OCI-LY1 (cell line): ENCODE results near the gene CRADD.

Experiments used
- H2AFZ ChIP-seq: fragments of 200-600 bp; sonication (generic), shearing (Covaris generic); 2 replicates; pipeline ENCODE4 v1.6.0; 2014; ENCODE audit warnings: antibody characterized with exemption, mild to moderate bottlenecking, low read length
- H3F3A ChIP-seq: fragments of 200-600 bp; sonication (generic), shearing (Covaris generic); 2 replicates; pipeline ENCODE4 v1.6.0; 2014; ENCODE audit warnings: mild to moderate bottlenecking, antibody characterized with exemption, low read length, moderate library complexity; ENCODE audit not compliant: insufficient read depth
- H3K27ac ChIP-seq: fragments of 200-600 bp; sonication (generic); 2 replicates; pipeline ENCODE4 v1.5.1; 2014; ENCODE audit warnings: low read length, mixed run types, mild to moderate bottlenecking, low read depth; ENCODE audit not compliant: poor library complexity, severe bottlenecking
- H3K27me3 ChIP-seq: fragments of 200-600 bp; sonication (generic); 2 replicates; pipeline ENCODE4 v1.6.0; 2014; ENCODE audit warnings: antibody characterized with exemption, mild to moderate bottlenecking, low read length, moderate library complexity; ENCODE audit not compliant: insufficient read depth
- H3K36me3 ChIP-seq: fragments of 200-600 bp; sonication (generic); 2 replicates; pipeline ENCODE4 v1.6.1; 2014; ENCODE audit warnings: mild to moderate bottlenecking, antibody characterized with exemption, low read length, moderate library complexity, mixed read lengths; ENCODE audit not compliant: insufficient read depth
- H3K4me1 ChIP-seq: fragments of 200-600 bp; sonication (generic); 2 replicates; pipeline ENCODE4 v1.5.1; 2014; ENCODE audit warnings: mild to moderate bottlenecking, low read length, moderate library complexity; ENCODE audit not compliant: insufficient read depth, severe bottlenecking
- H3K4me2 ChIP-seq: fragments of 200-600 bp; sonication (generic), shearing (Covaris generic); 2 replicates; pipeline ENCODE4 v1.6.1; 2014; ENCODE audit warnings: low read length
- H3K4me3 ChIP-seq: fragments of 200-600 bp; sonication (generic); 2 replicates; pipeline ENCODE4 v1.5.1; 2014; ENCODE audit warnings: low read length, low read depth, mild to moderate bottlenecking, mixed read lengths; ENCODE audit not compliant: poor library complexity, severe bottlenecking
- H3K79me2 ChIP-seq: fragments of 200-600 bp; shearing (Covaris generic); 2 replicates; pipeline ENCODE4 v1.6.1; 2016; ENCODE audit warnings: mixed run types, low read length, mixed read lengths; ENCODE audit not compliant: insufficient read depth
- H3K9ac ChIP-seq: fragments of 200-600 bp; sonication (generic), shearing (Covaris generic); 2 replicates; pipeline ENCODE4 v1.6.1; 2014; ENCODE audit warnings: mild to moderate bottlenecking, low read length, mixed read lengths
- H3K9me2 ChIP-seq: fragments of 200-600 bp; sonication (generic), shearing (Covaris generic); 2 replicates; pipeline ENCODE4 v1.6.1; 2014; ENCODE audit warnings: low read depth, mild to moderate bottlenecking, low read length, mixed read lengths
- H3K9me3 ChIP-seq: fragments of 200-600 bp; shearing (Covaris generic); 2 replicates; pipeline ENCODE4 v1.6.1; 2014; ENCODE audit warnings: low read length, mixed read lengths
- H4K20me1 ChIP-seq: fragments of 200-600 bp; sonication (generic), shearing (Covaris generic); 2 replicates; pipeline ENCODE4 v1.6.0; 2016; ENCODE audit warnings: mild to moderate bottlenecking, low read length; ENCODE audit not compliant: insufficient read depth
- CTCF ChIP-seq: fragments of 200-600 bp; sonication (generic), shearing (Covaris generic); IDR thresholded peaks from 2 replicates; pipeline ENCODE4 v1.5.1; 2017; ENCODE audit warnings: mild to moderate bottlenecking, antibody characterized with exemption, low read length, moderate library complexity, mixed read lengths
- EZH2 ChIP-seq: fragments of 200-600 bp; sonication (generic), shearing (Covaris generic); IDR thresholded peaks from 2 replicates; pipeline ENCODE4 v1.8.0; 2017; ENCODE audit warnings: borderline replicate concordance, mixed run types, mild to moderate bottlenecking, antibody characterized with exemption, low read length, moderate library complexity, mixed read lengths

The CRADD gene

GRCh38 chr12:93663006-93663728 is 14.0 kb upstream of the CRADD start:
- H3K4me1 ChIP-seq: no peaks in the 10 kb centered on the region
- no peaks in the 10 kb centered on the region for H3K9me2 ChIP-seq
- no peak overlapping the region for H2AFZ ChIP-seq
- H3K27ac ChIP-seq: no peak overlapping the region
- no peaks in the 10 kb centered on the region for H3F3A ChIP-seq
- no peaks in the 10 kb centered on the region for H4K20me1 ChIP-seq
- no peak overlapping the region for H3K9ac ChIP-seq
- H3K79me2 ChIP-seq: no peaks in the 10 kb centered on the region
- H3K4me3 ChIP-seq: no peak overlapping the region
- TF ChIP-seq EZH2: no peak
- TF ChIP-seq CTCF: no peak
- no peaks in the 10 kb centered on the region for H3K36me3 ChIP-seq
- H3K27me3 ChIP-seq: peaks cover 8% of the 10 kb centered on the region; the same call in 1 of the 2 replicates
- no peak overlapping the region for H3K4me2 ChIP-seq
- no peaks in the 10 kb centered on the region for H3K9me3 ChIP-seq

- Histone ChIP-seq H3K79me2 (no peaks in the 10 kb centered on the region), H3K9me2 (no peaks in the 10 kb centered on the region), H3K9me3 (no peaks in the 10 kb centered on the region; the same call in 1 of the 2 replicates), H3K4me3 (no peak overlapping the region), H3F3A (no peaks in the 10 kb centered on the region), H4K20me1 (no peaks in the 10 kb centered on the region), H3K27me3 (peaks cover 8% of the 10 kb centered on the region; the same call in 1 of the 2 replicates), H3K27ac (no peak overlapping the region), H3K36me3 (no peaks in the 10 kb centered on the region), H3K4me1 (no peaks in the 10 kb centered on the region), H3K9ac (no peak overlapping the region), H3K4me2 (no peak overlapping the region), H2AFZ (no peak overlapping the region)
- TF ChIP-seq CTCF (no peak), EZH2 (no peak)
These were observed 13.5 kb upstream of the CRADD start for GRCh38 chr12:93663729-93664084.

GRCh38 chr12:93664573-93665138 is 12.5 kb upstream of the CRADD start:
- TF ChIP-seq CTCF: no peak
- no peak for TF ChIP-seq EZH2
- Histone ChIP-seq H3K36me3 (no peaks in the 10 kb centered on the region; the same call in 1 of the 2 replicates), H3K79me2 (no peaks in the 10 kb centered on the region), H3K9ac (no peak overlapping the region), H3K4me2 (no peak overlapping the region), H4K20me1 (no peaks in the 10 kb centered on the region), H3K27ac (no peak overlapping the region), H3K27me3 (peaks cover 8% of the 10 kb centered on the region; the same call in 1 of the 2 replicates), H3K9me2 (no peaks in the 10 kb centered on the region), H3K4me1 (no peaks in the 10 kb centered on the region), H3F3A (no peaks in the 10 kb centered on the region), H2AFZ (no peak overlapping the region), H3K4me3 (no peak overlapping the region), H3K9me3 (no peaks in the 10 kb centered on the region; the same call in 1 of the 2 replicates)
